ENCODE data around the gene KIF20B. TPM values are rescaled to one million over a fixed set of nuclear protein-coding genes. Genes with fewer than 3 reads are reported as not detected.
"Not testable (repeated sequence)": the region's sequence is repeated elsewhere in the genome, so short reads cannot be mapped to it uniquely, and the experiment has no call there.

KIF20B gene
- total RNA-seq, 2 donors from 2014 or later = 2.0 to 9.9 TPM

DNA sequence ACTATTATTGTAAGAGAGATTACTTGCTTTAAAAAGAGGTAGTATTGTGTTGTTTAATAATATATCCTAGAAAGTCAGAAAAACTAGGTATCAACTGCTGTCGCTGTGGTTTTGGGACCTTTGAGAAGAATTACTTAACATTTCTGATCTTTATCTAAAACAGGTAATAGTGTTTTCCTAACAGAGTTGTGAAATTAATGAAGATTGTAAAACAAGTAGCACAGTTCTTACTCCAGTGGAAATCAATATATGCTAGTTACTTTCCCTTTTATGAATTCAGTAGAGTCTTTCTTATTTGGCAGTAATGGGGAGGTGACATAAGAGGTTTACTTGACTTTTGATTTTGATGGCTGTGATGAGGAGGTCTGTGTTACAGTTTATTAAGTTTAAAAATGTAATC, 58.1 kb downstream of the KIF20B start:
- Histone ChIP-seq H3K4me3 (no peak overlapping the region), H3K4me1 (ENCODE audit: control insufficient read depth in 1 of 2, low read depth in 2 of 2) (no peaks in the 10 kb centered on the region), H3K36me3 (no peaks in the 10 kb centered on the region), H3K9me3 (no peaks in the 10 kb centered on the region), H3K27me3 (replicated peaks; ENCODE audit: insufficient read depth) (no peaks in the 10 kb centered on the region), H3K27ac (no peak overlapping the region)
- ATAC-seq (ENCODE audit: insufficient number of reproducible peaks, low FRiP score, low read depth) (no peak), DNase-seq (ENCODE audit: low spot score) (no peak)
- TF ChIP-seq, protein P1, sequence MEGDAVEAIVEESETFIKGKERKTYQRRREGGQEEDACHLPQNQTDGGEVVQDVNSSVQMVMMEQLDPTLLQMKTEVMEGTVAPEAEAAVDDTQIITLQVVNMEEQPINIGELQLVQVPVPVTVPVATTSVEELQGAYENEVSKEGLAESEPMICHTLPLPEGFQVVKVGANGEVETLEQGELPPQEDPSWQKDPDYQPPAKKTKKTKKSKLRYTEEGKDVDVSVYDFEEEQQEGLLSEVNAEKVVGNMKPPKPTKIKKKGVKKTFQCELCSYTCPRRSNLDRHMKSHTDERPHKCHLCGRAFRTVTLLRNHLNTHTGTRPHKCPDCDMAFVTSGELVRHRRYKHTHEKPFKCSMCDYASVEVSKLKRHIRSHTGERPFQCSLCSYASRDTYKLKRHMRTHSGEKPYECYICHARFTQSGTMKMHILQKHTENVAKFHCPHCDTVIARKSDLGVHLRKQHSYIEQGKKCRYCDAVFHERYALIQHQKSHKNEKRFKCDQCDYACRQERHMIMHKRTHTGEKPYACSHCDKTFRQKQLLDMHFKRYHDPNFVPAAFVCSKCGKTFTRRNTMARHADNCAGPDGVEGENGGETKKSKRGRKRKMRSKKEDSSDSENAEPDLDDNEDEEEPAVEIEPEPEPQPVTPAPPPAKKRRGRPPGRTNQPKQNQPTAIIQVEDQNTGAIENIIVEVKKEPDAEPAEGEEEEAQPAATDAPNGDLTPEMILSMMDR (IDR thresholded peaks at IDR 0.05) = no peak

DNA sequence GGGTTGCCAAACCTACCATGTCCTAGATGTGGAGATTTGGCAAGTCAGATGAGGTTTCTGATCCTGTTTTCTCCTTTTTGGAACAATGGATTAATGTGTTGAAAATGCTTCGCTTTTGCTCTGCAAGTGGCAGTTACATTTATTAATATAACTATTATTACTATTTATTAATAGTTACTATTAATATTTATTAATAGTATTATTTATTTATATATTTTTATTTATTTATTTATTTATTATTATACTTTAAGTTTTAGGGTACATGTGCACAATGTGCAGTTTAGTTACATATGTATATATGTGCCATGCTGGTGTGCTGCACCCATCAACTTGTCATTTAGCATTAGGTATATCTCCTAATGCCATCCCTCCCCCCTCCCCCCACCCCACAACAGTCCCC, 62.3 kb downstream of the KIF20B start:
- not testable (repeated sequence) for H3K27ac ChIP-seq; H3K9me3 ChIP-seq; ATAC-seq (ENCODE audit: insufficient number of reproducible peaks, low FRiP score, low read depth); H3K4me1 ChIP-seq (ENCODE audit: control insufficient read depth in 1 of 2, low read depth in 2 of 2); H3K36me3 ChIP-seq; DNase-seq (ENCODE audit: low spot score); H3K27me3 ChIP-seq (replicated peaks; ENCODE audit: insufficient read depth); H3K4me3 ChIP-seq

DNA sequence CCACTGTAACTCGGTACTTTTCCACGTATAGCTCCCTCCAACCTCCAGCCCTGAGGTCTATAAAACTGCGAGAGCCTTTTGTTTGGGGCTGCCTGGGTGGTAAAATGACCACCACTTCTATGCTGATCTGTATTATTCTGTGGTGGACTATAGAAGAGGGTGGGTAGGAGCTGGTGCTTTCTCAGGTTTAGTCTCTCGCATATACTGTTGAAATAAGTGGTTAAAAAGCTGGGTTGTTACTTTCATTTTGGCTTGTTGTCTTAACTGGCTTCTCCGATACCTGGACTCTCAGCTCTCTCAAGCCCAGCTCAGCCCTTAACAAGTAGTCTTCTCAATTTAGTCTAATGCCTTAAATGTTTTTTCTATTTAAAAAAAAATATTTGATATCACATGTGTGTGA, 70.3 kb downstream of the KIF20B start:
- Histone ChIP-seq H3K27me3 (replicated peaks; ENCODE audit: insufficient read depth) (no peaks in the 10 kb centered on the region), H3K4me3 (no peak overlapping the region), H3K27ac (no peak overlapping the region), H3K4me1 (ENCODE audit: control insufficient read depth in 1 of 2, low read depth in 2 of 2) (no peaks in the 10 kb centered on the region), H3K36me3 (peaks cover 4% of the 10 kb centered on the region), H3K9me3 (no peaks in the 10 kb centered on the region)
- DNase-seq (ENCODE audit: low spot score) (no peak), ATAC-seq (ENCODE audit: insufficient number of reproducible peaks, low FRiP score, low read depth) (no peak)
- TF ChIP-seq, protein P1 (IDR thresholded peaks at IDR 0.05) = no peak

DNA sequence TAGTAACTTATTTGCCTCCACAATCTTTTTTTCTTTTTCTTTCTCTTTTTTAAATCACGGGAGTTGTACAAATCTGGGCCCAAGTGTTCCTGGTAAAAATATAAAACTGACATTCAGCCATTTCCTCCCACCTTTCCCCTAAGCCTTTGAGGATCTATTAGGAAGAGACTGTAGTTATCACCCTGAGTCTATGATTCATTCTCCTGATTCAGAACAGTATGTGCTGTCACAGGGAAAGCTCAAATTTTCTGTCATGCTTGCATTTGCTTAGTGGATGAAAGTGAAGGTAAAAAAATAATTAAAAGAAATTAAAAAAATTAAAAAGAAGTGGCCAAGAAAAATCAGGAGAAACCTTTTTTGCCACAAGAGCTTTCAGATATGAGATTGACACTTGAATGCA, 71.7 kb downstream of the KIF20B start:
- TF ChIP-seq, protein P1 (IDR thresholded peaks at IDR 0.05) = no peak
- H3K4me1 ChIP-seq (ENCODE audit: control insufficient read depth in 1 of 2, low read depth in 2 of 2) = no peaks in the 10 kb centered on the region
- H3K27ac ChIP-seq = no peak overlapping the region
- DNase-seq (ENCODE audit: low spot score) = no peak
- H3K4me3 ChIP-seq = no peak overlapping the region
- H3K27me3 ChIP-seq (replicated peaks; ENCODE audit: insufficient read depth) = no peaks in the 10 kb centered on the region
- no peaks in the 10 kb centered on the region for H3K9me3 ChIP-seq
- H3K36me3 ChIP-seq = peaks cover 4% of the 10 kb centered on the region
- ATAC-seq (ENCODE audit: insufficient number of reproducible peaks, low FRiP score, low read depth) = no peak

DNA sequence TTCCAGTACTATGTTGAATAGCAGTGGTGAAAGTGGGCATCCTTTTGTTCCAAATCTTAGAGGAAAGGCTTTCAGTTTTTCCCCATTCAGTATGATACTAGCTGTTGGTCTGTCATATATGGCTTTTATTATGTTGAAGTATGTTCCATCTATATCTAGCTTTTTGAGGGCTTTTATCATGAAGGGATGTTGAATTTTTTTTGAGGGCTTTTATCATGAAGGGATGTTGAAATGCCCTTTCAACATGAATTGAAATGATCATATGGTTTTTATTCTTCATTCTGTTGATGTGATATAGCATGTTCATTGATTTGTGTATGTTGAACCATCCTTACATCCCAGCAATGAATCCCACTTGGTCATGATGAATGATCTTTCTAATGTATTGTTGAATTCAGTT, 75.3 kb downstream of the KIF20B start:
- no peak overlapping the region for H3K27ac ChIP-seq
- TF ChIP-seq, protein P1 (IDR thresholded peaks at IDR 0.05) = no peak

DNA sequence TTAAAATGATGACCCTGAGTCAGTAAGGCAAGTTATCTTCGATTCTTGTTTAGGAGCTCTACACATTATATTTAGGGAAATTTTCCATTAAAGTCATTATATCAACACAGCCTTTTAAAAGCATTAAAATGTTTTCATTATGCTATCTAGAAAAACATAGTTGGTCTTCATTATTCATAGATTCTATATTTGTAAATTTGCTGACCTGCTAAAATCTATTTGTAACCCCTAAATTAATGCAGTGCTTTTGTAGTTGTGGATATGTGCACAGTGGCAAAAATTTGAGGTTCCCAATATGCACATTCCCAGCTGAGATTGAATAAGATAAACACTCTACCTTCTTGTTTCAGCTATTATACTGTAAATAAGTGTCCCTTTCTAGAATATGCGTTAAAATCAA, 81.1 kb downstream of the KIF20B start:
- H3K27ac ChIP-seq = no peak overlapping the region
- H3K27me3 ChIP-seq (replicated peaks; ENCODE audit: insufficient read depth) = no peaks in the 10 kb centered on the region
- no peaks in the 10 kb centered on the region for H3K36me3 ChIP-seq
- TF ChIP-seq, protein P1 (IDR thresholded peaks at IDR 0.05) = no peak
- H3K9me3 ChIP-seq = no peaks in the 10 kb centered on the region
- H3K4me3 ChIP-seq = no peak overlapping the region
- ATAC-seq (ENCODE audit: insufficient number of reproducible peaks, low FRiP score, low read depth) (no peak), DNase-seq (ENCODE audit: low spot score) (no peak)
- peaks cover 11 to 16% of the 10 kb centered on the region in 2 donors for H3K4me1 ChIP-seq (ENCODE audit: control insufficient read depth in 1 of 2, low read depth in 2 of 2)

More for the DNA sequence above, 75.3 kb downstream of the KIF20B start:
- Histone ChIP-seq H3K4me3 (no peak overlapping the region), H3K27me3 (replicated peaks; ENCODE audit: insufficient read depth) (no peaks in the 10 kb centered on the region), H3K36me3 (no peaks in the 10 kb centered on the region), H3K9me3 (no peaks in the 10 kb centered on the region), H3K4me1 (ENCODE audit: control insufficient read depth in 1 of 2, low read depth in 2 of 2) (no peaks in the 10 kb centered on the region)
- DNase-seq (ENCODE audit: low spot score) (no peak), ATAC-seq (ENCODE audit: insufficient number of reproducible peaks, low FRiP score, low read depth) (no peak)
